Prostate gland (tissue), 2 donors: ENCODE results near the gene TPSB2.

Experiments
- POLR2A ChIP-seq: fragments of 450-650 bp; IDR thresholded peaks from one replicate; pipeline ENCODE4 v1.6.1; 2016; ENCODE audit warnings: antibody characterized with exemption, mild to moderate bottlenecking
- POLR2AphosphoS5 ChIP-seq: sonication (generic); formaldehyde crosslinking; IDR thresholded peaks from one replicate; pipeline ENCODE4 v1.6.1; 2017; ENCODE audit warnings: antibody characterized with exemption
- TF ChIP-seq, protein P1 (sequence below), 4 experiments: fragments of 200-600 bp in 2 of 4; fragments of 450-650 bp in 2 of 4; sonication (generic) in 2 of 4; IDR thresholded peaks; 1 replicate in 3 of 4; 2 replicates in 1 of 4; pipeline ENCODE4 v1.5.1; 2016 to 2019; ENCODE audit warnings: antibody characterized with exemption in 4 of 4, mild to moderate bottlenecking in 2 of 4, moderate library complexity in 2 of 4

DNA sequence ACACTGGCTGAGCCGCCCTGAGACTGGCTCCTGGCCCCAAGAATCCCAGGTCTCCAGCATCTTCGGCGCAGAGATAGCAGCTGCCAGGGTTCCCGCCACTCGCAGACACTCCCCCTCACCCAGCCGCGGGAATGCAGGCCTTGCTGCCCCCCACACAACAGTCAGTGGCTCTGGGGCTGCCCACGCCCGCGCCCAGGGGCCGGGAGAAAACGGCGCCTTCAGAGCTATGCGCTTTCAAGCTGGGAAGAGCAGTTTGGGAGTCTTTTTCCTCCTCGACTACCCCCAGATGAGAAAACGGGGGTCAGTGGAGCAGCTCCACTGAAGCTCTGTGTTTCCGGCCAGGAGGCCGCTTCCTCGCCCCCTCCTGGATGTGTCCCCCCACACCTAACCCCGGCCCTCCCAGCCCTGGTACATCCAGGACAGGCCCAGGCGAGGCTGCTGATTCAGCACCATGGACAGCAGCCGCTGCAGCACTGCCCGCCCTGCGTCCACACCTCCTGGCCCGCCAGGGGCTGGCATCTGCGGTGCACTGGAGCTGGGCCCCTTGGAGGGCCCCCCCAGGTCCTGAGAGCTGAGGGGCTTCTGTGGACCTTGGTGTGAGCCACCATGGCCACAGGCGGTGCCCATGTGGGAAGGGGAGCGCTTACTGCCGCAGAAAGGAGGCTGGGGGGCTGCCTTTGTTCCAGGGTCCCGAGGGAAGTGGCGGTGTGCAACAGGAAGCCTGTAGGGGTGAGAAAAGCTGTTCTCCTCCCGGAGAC lies 41.4 kb downstream of the TPSB2 start:
- TF ChIP-seq, protein P1, sequence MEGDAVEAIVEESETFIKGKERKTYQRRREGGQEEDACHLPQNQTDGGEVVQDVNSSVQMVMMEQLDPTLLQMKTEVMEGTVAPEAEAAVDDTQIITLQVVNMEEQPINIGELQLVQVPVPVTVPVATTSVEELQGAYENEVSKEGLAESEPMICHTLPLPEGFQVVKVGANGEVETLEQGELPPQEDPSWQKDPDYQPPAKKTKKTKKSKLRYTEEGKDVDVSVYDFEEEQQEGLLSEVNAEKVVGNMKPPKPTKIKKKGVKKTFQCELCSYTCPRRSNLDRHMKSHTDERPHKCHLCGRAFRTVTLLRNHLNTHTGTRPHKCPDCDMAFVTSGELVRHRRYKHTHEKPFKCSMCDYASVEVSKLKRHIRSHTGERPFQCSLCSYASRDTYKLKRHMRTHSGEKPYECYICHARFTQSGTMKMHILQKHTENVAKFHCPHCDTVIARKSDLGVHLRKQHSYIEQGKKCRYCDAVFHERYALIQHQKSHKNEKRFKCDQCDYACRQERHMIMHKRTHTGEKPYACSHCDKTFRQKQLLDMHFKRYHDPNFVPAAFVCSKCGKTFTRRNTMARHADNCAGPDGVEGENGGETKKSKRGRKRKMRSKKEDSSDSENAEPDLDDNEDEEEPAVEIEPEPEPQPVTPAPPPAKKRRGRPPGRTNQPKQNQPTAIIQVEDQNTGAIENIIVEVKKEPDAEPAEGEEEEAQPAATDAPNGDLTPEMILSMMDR (IDR thresholded peaks at IDR 0.05) = peak in 1 of 4 experiments; percentile 9
- TF ChIP-seq POLR2AphosphoS5 = no peak
- no peak for TF ChIP-seq POLR2A
